GM19240 (cell line): Measurements from ENCODE around the gene PTBP1.

Experiments
- DNase-seq: peaks from one replicate; pipeline ENCODE4 v3.0.0; 2011; ENCODE audit warnings: low spot score; ENCODE audit not compliant: insufficient read length

Gene PTBP1

GRCh38 chr19:772063-772462, 25.2 kb upstream of the PTBP1 start:
- no peak for DNase-seq

DNA sequence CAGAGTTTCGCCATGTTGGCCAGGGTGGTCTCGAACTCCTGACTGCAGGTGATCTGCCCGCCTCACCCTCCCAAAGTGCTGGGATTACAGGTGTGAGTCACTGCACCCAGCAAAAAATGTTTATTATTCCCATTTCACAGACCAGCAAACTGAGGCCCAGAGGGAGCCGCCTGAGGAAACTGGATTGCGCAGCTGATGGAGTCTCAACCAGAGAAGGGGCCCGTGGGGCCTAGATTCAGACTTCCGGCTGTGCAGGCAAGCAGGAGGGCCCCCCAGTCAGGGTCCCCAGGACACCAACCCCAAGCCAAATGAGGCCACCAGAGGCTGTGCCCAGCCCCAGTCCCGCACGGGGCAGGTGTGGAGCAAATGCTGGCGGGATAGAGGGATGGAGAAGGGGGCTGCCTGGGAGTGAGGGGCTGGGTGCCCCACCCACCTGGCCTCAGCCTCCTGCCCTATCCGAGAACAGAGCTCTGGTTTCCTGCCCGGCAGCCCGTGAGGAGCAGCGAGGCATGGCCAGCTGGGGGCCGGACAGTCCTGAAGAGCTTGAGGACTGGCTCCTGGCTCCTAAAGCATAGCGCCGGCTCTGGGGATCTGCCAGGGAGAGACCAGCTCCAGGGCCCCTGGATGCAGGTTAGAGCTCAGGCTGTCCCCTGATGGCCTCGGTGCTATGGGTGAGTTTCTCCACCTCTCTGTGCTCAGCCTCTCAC, 24.4 kb upstream of the PTBP1 start:
- DNase-seq, result no peak

- DNase-seq, result no peak
Observed at GRCh38 chr19:776549-776948, 20.7 kb upstream of the PTBP1 start.

DNA sequence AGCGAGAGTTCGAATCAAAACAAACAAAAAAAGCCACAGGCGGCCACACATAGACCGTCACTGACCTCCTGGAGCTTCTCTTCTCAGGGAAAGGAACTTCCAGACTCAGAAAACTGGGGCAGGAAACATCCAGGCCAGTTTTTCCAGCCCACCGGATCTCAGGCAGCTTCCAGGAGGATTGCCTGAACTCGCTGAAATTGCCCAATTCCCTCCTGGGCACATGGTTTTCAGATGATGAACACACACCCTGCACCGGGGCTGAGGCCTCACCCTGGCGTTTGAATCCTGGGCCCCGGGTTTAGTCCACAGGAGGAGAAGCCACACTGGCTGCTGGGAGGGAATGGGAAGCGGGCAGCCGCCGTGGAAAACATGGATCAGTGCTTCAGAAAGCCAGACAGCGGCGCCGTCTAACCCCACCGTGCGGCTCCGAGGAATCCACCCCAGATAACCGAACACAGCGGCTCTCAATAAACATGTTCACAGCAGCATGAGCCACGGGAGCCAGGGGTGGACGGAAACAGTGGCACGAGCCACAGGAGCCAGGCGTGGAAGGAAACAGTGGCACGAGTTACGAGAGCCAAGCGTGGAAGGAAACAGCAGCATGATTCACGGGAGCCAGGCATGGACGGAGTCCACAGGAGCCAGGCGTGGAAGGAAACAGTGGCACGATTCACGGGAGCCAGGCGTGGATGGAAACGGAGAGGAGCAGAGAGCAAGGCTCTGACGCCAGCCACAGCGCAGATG, 18.2 kb upstream of the PTBP1 start:
- DNase-seq, result no peak

DNA sequence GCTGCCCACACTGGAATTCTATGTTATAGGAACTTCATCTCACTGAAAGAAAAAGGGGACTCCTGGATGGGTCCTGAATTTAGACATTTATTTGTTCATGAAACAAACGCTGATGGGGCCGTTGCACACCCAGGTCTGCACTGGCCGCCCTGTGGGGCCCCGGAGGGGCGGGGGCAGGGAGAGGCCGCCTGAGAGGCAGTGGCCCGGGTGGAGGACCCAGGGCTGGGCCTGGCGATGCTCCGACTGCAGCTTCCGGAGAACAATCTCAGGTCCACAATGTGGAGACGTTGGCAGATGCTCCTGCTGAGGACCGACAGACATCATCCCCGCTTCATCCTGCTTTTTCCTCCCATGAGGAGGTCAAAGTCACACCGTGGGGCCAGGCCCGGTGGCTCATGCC, 16.3 kb upstream of the PTBP1 start:
- DNase-seq, result no peak

- DNase-seq, result no peak
Observed at GRCh38 chr19:781800-782184, 15.5 kb upstream of the PTBP1 start.

DNA sequence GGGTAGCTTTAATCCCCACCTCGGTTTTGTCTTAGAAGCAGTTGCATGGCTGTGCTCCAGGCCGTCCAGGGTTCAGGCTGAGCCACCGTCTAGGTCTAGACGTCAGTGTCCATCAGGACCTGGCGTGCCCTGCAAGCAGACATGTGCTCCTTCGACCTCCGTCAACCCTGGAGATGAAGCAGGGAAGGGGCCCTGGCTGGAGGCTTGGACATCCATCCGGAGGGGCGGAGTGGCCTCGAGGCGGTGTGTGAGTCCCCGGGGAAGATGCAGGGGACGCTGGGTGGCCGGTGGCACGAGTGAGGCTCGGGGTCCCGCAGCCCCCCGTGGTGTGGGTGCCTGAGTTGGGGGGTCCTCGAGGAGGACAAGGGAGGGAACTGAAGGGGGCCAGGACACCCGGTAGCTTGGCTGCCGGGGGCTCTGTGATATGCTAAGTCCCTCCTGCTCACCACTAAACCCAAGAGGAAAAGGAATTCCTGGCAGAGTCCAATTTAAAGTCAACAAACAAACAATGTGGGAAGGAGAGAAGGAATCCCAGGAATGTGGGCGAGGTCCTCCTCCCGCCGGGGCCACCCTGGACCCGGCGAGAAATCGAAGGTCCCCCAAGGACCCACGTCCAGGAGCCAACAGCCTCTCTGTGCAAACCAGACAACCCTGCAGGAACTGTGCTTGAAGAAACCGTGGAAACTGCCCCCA, 14.9 kb upstream of the PTBP1 start:
- DNase-seq, result no peak

- DNase-seq, result no peak
Observed at GRCh38 chr19:782878-783668, 14.2 kb upstream of the PTBP1 start.

DNA sequence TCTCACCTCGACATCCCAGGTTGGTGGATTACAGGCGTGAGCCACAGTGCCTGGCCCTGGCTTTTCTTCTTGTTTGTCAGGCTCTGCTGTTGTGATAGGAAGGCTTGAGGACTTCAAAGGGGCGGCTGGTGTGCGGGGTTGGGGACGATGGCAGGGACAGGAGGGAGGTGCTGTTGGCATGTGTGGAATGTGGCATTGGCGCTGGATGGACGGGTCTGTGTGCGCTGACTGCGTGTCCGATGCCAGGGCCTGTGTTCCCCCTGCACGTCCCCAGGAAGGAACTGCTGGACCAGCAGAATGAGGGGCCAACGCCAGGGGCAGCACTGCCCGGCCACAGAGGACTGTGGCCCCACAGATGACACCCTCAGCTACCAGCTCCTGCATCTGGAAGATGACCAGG, 12.7 kb upstream of the PTBP1 start:
- DNase-seq, result no peak

DNA sequence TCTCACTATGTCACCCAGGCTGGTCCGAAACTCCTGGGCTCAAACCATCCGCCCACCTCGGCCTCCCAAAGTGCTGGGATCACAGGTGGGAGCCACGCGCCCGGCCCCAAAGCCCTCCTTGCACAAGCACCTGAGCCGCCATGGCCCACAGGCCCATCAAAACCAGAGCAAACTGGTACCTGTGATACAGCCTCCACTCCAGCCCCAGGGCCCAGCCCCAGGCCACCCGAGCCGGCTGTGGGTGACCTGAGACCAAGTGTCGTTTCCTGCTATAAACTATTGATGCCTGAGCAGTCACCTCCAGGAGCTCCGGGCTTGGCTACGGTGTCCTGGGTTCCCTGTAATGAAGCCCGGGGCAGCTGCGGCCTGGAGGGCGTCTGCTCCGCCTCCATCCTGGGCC, 9.7 kb upstream of the PTBP1 start:
- DNase-seq, result no peak

GRCh38 chr19:788686-788982, 8.6 kb upstream of the PTBP1 start:
- DNase-seq, result no peak

- DNase-seq, result no peak
Observed at GRCh38 chr19:788983-789700, 8.1 kb upstream of the PTBP1 start.

GRCh38 chr19:789701-790060, 7.6 kb upstream of the PTBP1 start:
- DNase-seq, result no peak

DNA sequence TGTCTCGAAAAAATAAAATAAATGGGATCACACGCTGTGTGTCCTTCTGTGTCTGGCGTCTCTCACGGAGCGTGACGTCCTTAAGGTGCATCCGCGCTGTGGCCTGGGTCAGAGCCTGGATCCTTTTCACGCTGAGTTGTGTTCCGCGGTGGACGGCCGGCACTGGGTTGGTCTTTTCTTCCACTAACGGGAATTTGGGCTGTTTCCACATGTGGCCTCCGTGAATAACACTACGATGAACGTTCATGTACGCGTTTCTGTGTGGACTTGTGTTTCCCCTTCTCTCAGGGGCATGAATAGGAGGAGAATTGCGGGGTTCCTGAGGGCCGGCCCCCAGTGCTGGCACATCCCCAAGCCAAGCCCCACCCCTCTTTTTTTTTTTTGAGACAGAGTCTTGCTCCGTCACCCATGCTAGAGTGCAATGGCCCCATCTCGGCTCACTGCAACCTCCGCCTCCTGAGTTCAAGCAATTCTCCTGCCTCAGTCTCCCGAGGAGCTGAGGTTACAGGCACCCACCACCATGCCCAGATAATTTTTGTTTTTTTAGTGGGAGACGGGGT, 6.2 kb upstream of the PTBP1 start:
- no peak for DNase-seq

GRCh38 chr19:791567-792305, 5.5 kb upstream of the PTBP1 start:
- DNase-seq, result no peak

DNA sequence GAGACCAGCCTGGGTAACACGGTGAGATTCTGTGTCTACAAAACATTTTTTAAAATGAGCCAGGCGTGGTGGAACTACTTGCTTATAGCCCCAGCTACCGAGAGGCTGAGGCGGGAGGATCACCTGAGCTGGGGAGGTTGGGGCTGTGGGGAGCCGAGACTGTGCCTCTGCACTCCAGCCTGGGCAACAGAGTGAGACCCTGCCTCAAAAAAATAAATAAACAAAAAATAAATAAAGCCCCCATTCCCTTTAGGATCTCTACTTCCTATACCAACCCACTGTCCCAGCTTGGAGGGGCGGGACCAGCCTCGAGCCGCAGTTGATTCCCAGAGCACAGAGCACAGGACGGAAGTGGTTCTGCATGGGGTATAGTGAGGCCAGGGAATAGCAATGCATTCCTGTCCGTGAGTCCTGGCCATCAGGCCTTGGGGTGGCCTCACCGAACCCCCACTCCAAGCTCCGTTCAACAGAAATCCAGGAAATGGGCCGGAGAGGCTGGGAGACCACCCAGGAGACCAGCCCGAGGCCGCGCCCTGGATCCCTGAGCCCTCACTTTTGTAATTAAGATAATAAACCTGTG, 4.9 kb upstream of the PTBP1 start:
- DNase-seq, result no peak

DNA sequence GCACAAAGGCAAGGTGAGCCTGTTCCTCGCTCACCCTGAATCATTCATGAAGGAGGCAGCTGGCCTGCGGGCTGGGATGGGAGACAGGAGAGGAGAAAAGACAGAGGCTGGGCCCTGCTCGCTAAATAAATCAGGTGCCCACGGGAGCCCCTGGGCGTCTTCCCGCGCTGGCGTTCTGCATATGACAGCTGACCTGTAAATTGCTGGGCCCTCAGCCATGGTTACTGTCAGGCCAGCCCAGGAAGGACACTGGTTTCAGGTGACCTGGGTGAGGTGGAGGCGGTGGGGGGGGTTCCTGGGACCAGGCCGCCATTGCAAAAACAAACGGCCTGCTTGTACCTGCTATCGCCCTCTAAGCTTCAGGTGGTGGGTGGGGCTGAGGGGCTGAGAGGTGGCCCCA, 3.4 kb upstream of the PTBP1 start:
- no peak for DNase-seq

DNA sequence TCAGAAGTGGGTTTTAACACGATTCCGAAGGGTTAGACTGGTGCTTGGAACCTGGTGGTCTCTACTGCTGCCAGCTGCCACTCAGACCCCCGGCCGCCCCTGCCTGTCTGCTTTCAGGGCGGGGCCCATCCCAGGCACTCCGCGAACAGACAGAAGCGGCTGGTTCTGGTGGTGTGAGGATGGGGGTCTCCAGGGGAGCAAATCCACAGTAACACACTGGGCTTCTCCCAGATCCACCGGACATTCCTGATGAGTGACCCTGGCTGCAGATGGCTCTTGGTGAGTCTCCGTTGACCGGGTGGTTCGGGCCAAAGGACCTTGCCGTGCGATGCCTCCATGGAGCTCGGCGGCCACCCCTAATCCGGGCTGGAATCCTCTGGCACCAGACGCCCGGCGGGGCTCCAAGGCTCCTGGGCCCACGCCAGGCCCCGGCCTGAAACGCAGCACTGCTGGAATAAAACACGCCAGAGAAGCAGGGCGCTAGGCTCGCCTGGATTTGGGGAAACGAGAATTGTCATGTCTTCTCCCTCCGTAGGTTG, 2.1 kb upstream of the PTBP1 start:
- no peak for DNase-seq

- DNase-seq, result no peak
Observed at GRCh38 chr19:795691-796581, 1.3 kb upstream of the PTBP1 start.
